Measurements from ENCODE around the gene FAM111B.

GRCh38 chr11:59138643-59139042 lies 31.6 kb downstream of the FAM111B start:
- TF ChIP-seq CTCF (IDR thresholded peaks at IDR 0.05; ENCODE audit: low read depth, low read length), result no peak
- no peak for TF ChIP-seq POLR2A (IDR thresholded peaks at IDR 0.05; ENCODE audit: extremely low read depth, insufficient read length)

All from NB4 (cell line).